ENCODE data around the gene CTNNAL1.

GRCh38 chr9:108980893-108981292 lies 32.4 kb downstream of the CTNNAL1 start:
- TF ChIP-seq CTCF (IDR thresholded peaks at IDR 0.05) (no peak), POLR2AphosphoS5 (IDR thresholded peaks at IDR 0.05; ENCODE audit: low read depth, low read length) (no peak), EZH2phosphoT487 (IDR thresholded peaks at IDR 0.05; ENCODE audit: borderline replicate concordance, low read depth) (no peak), USF2 (IDR thresholded peaks at IDR 0.05; ENCODE audit: borderline replicate concordance, low read depth, low read length) (no peak), EP300 (IDR thresholded peaks at IDR 0.05; ENCODE audit: borderline replicate concordance in 1 of 2, low read depth in 1 of 2, low read length in 1 of 2) (no peak), CHD2 (IDR thresholded peaks at IDR 0.05; ENCODE audit: low read length, partially characterized antibody) (no peak), RAD21 (IDR thresholded peaks at IDR 0.05; ENCODE audit: low read length) (no peak), GABPA (IDR thresholded peaks at IDR 0.05; ENCODE audit: low read depth) (no peak), USF1 (IDR thresholded peaks at IDR 0.05; ENCODE audit: borderline replicate concordance, low read depth) (no peak)

All from SK-N-SH (cell line).